ENCODE results near the gene ADAMTSL3.

Gene ADAMTSL3

DNA sequence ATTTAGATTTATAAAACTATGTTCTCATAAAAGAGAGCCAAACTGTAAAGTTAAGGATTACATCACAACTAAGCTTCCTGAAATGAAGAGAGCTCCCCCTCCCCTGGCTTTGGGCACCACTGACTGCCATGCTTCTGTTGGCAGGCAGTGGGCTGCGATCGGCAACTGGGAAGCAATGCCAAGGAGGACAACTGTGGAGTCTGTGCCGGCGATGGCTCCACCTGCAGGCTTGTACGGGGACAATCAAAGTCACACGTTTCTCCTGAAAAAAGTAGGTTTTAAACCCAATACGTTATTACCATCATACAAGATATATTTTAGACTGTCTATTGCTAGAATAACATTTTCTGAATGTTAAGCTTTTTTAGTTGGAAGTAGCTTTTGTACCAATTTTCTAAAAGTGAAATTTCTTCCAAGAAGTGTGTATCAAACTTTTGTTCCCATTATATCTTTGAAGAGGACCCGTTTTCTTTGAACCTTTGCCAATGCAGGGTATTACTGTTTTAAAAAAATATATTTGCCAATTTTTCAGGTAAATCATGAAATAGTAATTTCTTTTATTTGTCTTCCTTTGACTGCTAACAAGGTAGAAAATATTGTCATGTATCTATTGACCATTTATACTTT is 184.1 kb downstream of the ADAMTSL3 start:
- DNase-seq (ENCODE audit: low spot score) = peak; percentile 24

DNA sequence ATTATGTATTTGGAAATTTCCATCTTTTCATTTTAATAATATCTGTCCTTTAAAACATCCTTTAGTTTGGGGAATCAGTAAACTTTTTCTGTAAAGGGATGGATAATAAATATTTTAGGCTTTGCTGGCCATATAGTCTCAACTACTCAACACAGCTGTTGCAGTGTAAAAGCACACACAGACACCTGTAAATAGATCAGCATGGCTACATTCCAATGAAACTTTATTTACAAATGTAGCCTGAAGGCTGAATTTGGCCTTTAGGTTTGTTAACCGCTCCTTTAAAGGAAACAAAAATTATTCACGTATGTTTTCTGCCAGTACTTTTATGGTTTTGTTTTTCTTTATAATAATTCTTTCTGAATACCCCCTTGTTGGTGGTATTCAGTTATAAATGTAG is 184.8 kb downstream of the ADAMTSL3 start:
- no peak for DNase-seq (ENCODE audit: low spot score)

GRCh38 chr15:83842281-83842680 is 188.4 kb downstream of the ADAMTSL3 start:
- no peak for DNase-seq (ENCODE audit: low spot score)

DNA sequence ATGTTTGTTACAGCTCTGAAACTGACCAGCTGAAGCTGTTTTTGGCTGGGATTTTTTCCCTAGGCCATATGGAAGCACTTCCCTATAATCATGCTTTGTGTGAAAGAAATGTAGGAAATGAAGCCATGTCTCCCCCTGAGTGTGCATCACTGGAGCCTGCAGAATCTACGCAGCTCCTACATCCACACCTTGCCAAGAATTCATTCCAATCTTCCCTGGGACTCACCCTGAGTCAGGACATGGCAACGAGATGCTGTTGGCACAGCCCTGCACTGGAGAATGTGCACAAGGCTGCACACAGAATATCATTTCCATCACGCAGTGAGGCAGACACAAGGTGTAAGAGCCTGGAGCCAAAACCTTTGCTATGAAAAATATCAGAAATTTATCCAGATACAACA is 189.5 kb downstream of the ADAMTSL3 start:
- DNase-seq (ENCODE audit: low spot score) = no peak

DNA sequence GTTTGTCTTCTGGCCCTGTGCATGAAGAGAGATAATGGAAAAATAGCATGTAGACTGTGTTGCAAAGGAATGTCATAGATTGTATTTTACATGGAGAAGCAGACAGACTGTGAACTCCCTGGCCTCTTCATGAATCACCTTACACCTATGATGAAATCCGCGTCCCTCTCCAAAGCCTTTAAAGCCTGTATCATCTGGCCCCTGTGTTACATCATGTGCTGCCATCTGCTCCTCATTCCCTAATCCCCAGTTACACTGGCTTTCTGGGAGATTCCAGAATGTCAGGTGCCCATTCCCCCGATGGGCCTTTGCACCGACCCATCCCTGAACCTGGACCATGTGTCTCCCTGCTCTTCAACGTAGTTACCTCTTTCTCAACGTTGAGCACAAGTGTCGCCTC is 190.8 kb downstream of the ADAMTSL3 start:
- DNase-seq (ENCODE audit: low spot score) = no peak

DNA sequence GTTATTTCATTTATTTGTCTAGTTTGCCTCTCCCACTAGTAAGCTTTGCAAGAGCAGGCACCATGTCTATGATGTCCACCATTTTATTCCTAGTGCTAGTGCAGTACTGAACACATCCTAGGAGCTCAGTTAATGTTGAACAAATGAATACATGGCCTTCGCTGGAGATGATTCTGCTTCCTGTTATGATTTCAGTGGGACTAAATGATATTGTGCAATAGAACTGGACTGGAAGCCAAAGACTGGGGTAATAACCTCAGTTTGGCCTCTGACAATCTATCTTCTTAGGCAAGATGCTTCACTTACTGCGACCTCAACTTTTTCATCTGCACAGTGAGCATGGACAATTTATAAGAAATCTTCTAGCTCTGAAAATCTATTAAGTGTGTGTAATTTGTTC is 191.3 kb downstream of the ADAMTSL3 start:
- DNase-seq (ENCODE audit: low spot score) = no peak

DNA sequence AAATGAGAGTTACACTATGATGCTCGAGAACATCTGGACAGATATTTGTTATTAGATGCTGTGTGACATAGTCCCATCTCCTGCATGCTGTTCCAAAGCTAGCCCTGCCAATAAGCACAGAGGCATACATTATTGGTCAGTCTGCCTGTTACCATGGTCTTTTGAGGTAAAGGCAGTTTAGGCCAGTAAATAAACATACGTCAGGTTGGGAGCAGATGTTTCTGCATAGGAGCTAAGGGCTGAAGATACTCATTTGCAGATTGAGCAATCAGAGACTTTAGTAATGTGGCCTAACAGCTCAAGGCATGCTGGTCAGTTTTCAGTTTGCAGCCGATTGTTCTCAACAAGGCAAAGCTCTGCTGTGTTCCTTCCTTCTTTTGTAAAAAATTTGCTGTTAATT is 192.9 kb downstream of the ADAMTSL3 start:
- DNase-seq (ENCODE audit: low spot score) = no peak

DNA sequence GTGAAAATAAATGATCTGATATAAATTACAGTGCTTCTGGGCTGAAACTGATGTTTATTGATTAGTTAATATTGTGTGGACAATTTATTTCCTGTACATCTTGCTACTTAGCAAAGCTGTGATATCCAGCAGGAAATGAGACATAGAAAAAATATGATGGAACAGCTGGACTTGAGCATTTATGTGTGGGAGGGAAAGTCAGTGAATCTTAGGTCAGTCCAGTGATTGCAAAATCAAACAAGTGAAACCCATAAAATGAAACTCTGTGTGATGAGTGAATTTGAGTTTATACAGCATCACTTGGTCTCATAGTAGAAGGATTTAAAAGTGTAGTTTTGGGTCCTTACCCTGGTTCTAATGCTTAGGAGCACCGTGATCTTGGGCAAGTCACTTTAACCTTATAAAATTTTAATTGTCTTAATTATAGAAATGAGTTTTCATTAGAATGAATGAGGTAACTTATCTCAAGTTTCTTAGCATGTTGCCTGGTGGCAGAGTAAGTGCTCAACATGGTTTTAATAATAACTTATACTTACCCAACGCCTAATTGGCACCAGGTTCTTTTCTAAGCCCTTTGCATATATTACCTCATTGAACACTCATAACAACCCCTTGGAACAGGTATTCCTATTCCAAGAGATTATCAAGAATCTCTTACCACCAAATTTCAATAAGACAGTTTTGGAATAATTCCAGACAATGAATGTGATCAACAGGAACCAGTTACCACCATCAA is 194.6 kb downstream of the ADAMTSL3 start:
- no peak for DNase-seq (ENCODE audit: low spot score)

GRCh38 chr15:83850015-83850414 is 196.1 kb downstream of the ADAMTSL3 start:
- DNase-seq (ENCODE audit: low spot score) = no peak

GRCh38 chr15:83850501-83851245 is 196.8 kb downstream of the ADAMTSL3 start:
- DNase-seq (ENCODE audit: low spot score) = no peak

DNA sequence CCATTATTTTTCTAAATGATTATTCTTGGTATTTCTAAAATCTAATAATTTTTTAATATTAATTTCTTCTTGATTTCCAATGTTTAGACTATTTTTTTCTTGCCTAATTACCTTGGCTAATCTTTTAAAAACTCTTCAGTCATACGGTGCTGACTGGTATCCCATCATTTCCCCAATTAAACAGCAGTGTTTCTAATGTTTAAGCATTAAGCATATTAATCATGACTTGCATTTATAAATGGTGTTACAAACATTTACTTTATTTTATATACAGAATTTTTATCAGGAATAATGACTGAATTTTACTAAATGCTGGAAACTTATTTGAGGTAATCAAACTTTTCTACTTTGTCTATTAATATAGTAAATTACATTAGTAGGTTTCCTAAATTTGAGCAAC is 199.3 kb downstream of the ADAMTSL3 start:
- no peak for DNase-seq (ENCODE audit: low spot score)

GRCh38 chr15:83854321-83854720 is 200.4 kb downstream of the ADAMTSL3 start:
- no peak for DNase-seq (ENCODE audit: low spot score)

DNA sequence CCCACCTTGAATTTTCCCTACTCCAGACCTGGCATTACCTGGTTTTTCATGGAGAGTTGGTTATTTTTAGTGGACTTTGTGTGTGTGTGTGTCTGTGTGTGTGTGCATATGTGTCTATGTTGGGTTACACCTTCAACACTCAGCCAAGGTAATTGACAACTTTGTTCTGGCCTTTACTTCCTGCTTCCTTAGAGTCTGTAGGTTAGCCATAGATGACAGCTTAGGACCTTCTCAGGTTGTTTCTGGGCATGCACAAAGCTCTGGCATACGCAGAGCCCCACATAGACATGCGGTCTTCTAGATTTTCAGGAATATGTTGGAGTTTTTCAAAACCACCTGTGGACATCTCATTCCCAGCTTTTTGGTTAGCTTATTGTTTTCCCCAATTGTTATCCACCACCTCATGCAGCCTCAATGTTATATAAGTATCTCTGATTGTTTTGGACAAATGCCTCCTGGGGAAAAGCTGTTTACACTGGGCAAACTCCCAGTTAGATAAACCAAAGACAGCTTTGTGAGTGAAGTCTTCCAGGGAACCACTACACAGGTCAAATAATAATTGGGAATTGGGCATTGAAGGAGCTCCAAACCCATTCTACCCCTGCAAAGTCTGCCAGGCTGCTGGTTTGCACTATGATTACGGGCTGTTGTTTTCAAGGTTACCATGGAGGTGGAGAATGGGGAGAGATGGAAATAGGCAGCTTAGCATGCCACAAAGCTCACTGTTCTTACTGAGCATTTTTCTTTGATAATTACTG is 201.2 kb downstream of the ADAMTSL3 start:
- no peak for DNase-seq (ENCODE audit: low spot score)

GRCh38 chr15:83855956-83856355 is 202.0 kb downstream of the ADAMTSL3 start:
- DNase-seq (ENCODE audit: low spot score) = no peak

DNA sequence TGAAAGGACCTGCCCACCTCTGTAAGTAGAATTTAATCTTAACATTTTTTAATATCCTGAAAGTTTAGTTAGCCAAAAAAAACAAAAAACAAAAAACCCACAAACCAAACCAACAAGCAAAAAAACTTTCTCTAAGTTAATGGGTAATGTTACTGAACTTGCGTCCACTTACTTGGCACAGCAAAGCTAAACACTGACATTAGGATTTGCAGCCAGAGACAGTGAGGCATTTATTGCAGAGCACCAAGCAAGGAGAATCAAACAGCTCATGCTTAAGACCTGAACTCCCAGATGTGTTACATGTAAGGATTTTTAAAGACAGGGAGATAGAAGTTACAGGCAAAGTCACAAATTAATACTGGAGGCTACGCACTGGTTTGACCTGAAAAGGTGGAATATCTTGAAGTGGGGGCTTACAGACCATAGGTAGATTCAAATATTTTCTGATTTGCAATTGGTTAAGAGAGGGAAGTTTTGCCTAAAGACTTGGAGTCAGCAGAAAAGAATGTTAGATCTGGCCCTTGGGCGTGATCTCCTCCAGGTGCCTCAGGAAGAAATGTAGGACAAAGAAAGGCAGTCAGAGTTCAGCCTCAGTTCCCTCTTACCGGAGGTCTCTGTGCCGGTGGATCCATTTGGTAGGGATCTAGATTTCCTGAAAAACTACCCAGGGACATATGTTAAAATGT is 205.0 kb downstream of the ADAMTSL3 start:
- DNase-seq (ENCODE audit: low spot score) = no peak

GRCh38 chr15:83866692-83867091 is 212.8 kb downstream of the ADAMTSL3 start:
- no peak for DNase-seq (ENCODE audit: low spot score)

DNA sequence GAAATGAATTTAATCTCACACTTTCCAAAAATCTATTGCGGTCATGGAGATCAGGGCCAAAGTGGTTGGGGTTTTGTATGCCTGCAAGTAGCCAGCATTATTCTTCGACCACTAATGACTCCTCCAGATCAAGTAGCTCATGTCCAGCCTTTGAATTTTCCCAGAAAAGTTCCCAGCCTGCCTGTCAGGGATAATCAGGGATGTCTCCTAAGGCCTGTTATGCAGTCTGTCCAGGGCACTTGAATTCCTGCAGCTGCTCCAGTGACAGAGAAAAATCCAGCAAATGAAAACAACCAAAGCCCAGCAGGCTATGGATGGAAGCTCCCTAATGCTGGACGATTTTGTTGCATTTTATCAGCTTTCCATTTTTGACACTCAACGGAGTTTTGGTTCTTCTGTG is 215.4 kb downstream of the ADAMTSL3 start:
- DNase-seq (ENCODE audit: low spot score) = no peak

GRCh38 chr15:83871808-83872559 is 218.1 kb downstream of the ADAMTSL3 start:
- DNase-seq (ENCODE audit: low spot score) = peak; percentile 41

DNA sequence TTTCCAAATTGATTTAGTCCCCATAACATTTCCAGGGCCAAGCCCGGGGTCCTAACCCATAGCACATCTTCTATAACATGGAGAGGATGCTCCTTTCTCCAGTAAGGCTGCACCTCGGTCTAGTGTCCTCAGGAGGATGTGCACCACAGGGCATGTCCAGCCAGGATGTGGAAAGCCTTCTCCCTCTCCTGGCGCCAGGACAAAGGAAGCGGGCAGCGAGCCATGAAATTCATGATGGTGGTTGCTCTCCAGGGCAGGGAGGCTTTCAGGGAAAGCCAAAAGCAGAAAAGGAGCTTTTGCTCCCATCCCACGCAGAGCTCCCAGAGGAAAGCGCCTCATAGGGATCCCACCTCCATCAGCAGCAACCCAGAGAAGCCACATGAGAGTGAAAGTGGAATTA is 220.0 kb downstream of the ADAMTSL3 start:
- no peak for DNase-seq (ENCODE audit: low spot score)

- no peak for DNase-seq (ENCODE audit: low spot score)
Observed at GRCh38 chr15:83880529-83880928, 226.6 kb downstream of the ADAMTSL3 start.

GRCh38 chr15:83881156-83881555 is 227.2 kb downstream of the ADAMTSL3 start:
- DNase-seq (ENCODE audit: low spot score) = no peak

Data from putamen (tissue), 1 donor.